ENCODE data around the gene CD248.

CD248 gene

GRCh38 chr11:66268952-66269905 lies 47.6 kb downstream of the CD248 start:
- peak; percentile 33 for DNase-seq

- peak; percentile 100 for DNase-seq
These were observed 48.4 kb downstream of the CD248 start, which contains the start of gene RAB1B for GRCh38 chr11:66268244-66268951. Gene RAB1B, plus strand, starts transcription at chr11:66268639. Its CDS starts 41 bp downstream, at chr11:66268680.

- peak; percentile 92 for DNase-seq
These were observed 49.2 kb downstream of the CD248 start for GRCh38 chr11:66267379-66268243.

GRCh38 chr11:66267039-66267378 lies 49.8 kb downstream of the CD248 start:
- no peak for DNase-seq

- no peak for DNase-seq
These were observed 50.3 kb downstream of the CD248 start for GRCh38 chr11:66266378-66267038.

- no peak for DNase-seq
These were observed 51.1 kb downstream of the CD248 start for GRCh38 chr11:66265531-66266377.

- DNase-seq, result peak; percentile 55
These were observed 51.9 kb downstream of the CD248 start for GRCh38 chr11:66264914-66265313.
